ENCODE results near the gene EXOC3.
"Not testable (repeated sequence)": the region's sequence is repeated elsewhere in the genome, so short reads cannot be mapped to it uniquely, and the experiment has no call there.

The EXOC3 gene

GRCh38 chr5:442335-443238 is at the start of gene EXOC3:
EXOC3 (plus strand) TSS chr5:443176; CDS start chr5:446206, 3,030 bp downstream.
- peak; percentile 60 to 66 for DNase-seq (ENCODE audit: low read depth in 1 of 2, low spot score in 1 of 2)

GRCh38 chr5:393846-394275 is 49.1 kb upstream of the EXOC3 start:
- no peak for DNase-seq (ENCODE audit: low read depth in 1 of 2, low spot score in 1 of 2)

GRCh38 chr5:394671-395155 is 48.3 kb upstream of the EXOC3 start:
- no peak for DNase-seq (ENCODE audit: low read depth in 1 of 2, low spot score in 1 of 2)

GRCh38 chr5:395156-395920 is 47.6 kb upstream of the EXOC3 start:
- DNase-seq (ENCODE audit: low read depth in 1 of 2, low spot score in 1 of 2): no peak

- no peak for DNase-seq (ENCODE audit: low read depth in 1 of 2, low spot score in 1 of 2)
Observed at GRCh38 chr5:395921-396530, 47.0 kb upstream of the EXOC3 start.

- DNase-seq (ENCODE audit: low read depth in 1 of 2, low spot score in 1 of 2): no peak
Observed at GRCh38 chr5:396531-396961, 46.4 kb upstream of the EXOC3 start.

- DNase-seq (ENCODE audit: low read depth in 1 of 2, low spot score in 1 of 2): not testable (repeated sequence)
Observed at GRCh38 chr5:398141-398474, 44.9 kb upstream of the EXOC3 start.

- DNase-seq (ENCODE audit: low read depth in 1 of 2, low spot score in 1 of 2): no peak
Observed at GRCh38 chr5:398475-399295, 44.3 kb upstream of the EXOC3 start.

- peak in 1 of 2 donors; percentile 60 for DNase-seq (ENCODE audit: low read depth in 1 of 2, low spot score in 1 of 2)
Observed at GRCh38 chr5:399296-400281, 43.4 kb upstream of the EXOC3 start.

GRCh38 chr5:400282-401145 is 42.5 kb upstream of the EXOC3 start:
- DNase-seq (ENCODE audit: low read depth in 1 of 2, low spot score in 1 of 2): no peak

GRCh38 chr5:401146-402034 is 41.6 kb upstream of the EXOC3 start:
- DNase-seq (ENCODE audit: low read depth in 1 of 2, low spot score in 1 of 2): no peak

- not testable (repeated sequence) for DNase-seq (ENCODE audit: low read depth in 1 of 2, low spot score in 1 of 2)
Observed at GRCh38 chr5:402219-402614, 40.8 kb upstream of the EXOC3 start.

- no peak for DNase-seq (ENCODE audit: low read depth in 1 of 2, low spot score in 1 of 2)
Observed at GRCh38 chr5:402615-403359, 40.2 kb upstream of the EXOC3 start.

GRCh38 chr5:403995-404394 is 39.0 kb upstream of the EXOC3 start:
- DNase-seq (ENCODE audit: low read depth in 1 of 2, low spot score in 1 of 2): no peak

GRCh38 chr5:404666-405241 is 38.2 kb upstream of the EXOC3 start:
- DNase-seq (ENCODE audit: low read depth in 1 of 2, low spot score in 1 of 2): no peak

- DNase-seq (ENCODE audit: low read depth in 1 of 2, low spot score in 1 of 2): no peak
Observed at GRCh38 chr5:405421-405820, 37.6 kb upstream of the EXOC3 start.

- no peak for DNase-seq (ENCODE audit: low read depth in 1 of 2, low spot score in 1 of 2)
Observed at GRCh38 chr5:406041-406440, 36.9 kb upstream of the EXOC3 start.
